H9 (cell line): ENCODE results near the gene ZNF622. TPM values are rescaled to one million over a fixed set of nuclear protein-coding genes. Genes with fewer than 3 reads are reported as not detected.

Experiments used
- DNase-seq: peaks from one replicate; pipeline ENCODE4 v3.0.0-alpha.2; 2017
- H2AFZ ChIP-seq: one replicate; pipeline ENCODE4 v1.6.1; 2013; ENCODE audit warnings: mild to moderate bottlenecking, low read length, control low read depth, moderate library complexity
- H2AK5ac ChIP-seq: 2 replicates; pipeline ENCODE4 v1.6.1; 2013; ENCODE audit warnings: low read length, control low read depth, mixed read lengths; ENCODE audit not compliant: insufficient read length
- H2BK120ac ChIP-seq: one replicate; pipeline ENCODE4 v1.6.1; 2013; ENCODE audit warnings: low read depth, mild to moderate bottlenecking, low read length, control low read depth, inconsistent platforms; ENCODE audit not compliant: poor library complexity, severe bottlenecking
- H2BK12ac ChIP-seq: 2 replicates; pipeline ENCODE4 v1.6.1; 2013; ENCODE audit warnings: low read length, control low read depth, mixed read lengths, low read depth; ENCODE audit not compliant: insufficient read length
- H2BK15ac ChIP-seq: 2 replicates; pipeline ENCODE4 v1.6.1; 2013; ENCODE audit warnings: low read depth, low read length, control low read depth
- H2BK20ac ChIP-seq: one replicate; pipeline ENCODE4 v1.6.1; 2013; ENCODE audit warnings: low read depth, mild to moderate bottlenecking, low read length, control low read depth, inconsistent platforms; ENCODE audit not compliant: poor library complexity, severe bottlenecking
- H2BK5ac ChIP-seq: 2 replicates; pipeline ENCODE4 v1.6.1; 2013; ENCODE audit warnings: low read length, control low read depth, mixed read lengths; ENCODE audit not compliant: insufficient read length
- H3K14ac ChIP-seq: 2 replicates; pipeline ENCODE4 v1.6.1; 2013; ENCODE audit warnings: low read length, control low read depth; ENCODE audit not compliant: insufficient read depth
- H3K18ac ChIP-seq: 2 replicates; pipeline ENCODE4 v1.6.1; 2013; ENCODE audit warnings: low read depth, mild to moderate bottlenecking, mixed read lengths, low read length, control low read depth; ENCODE audit not compliant: insufficient read length
- H3K23ac ChIP-seq: 2 replicates; pipeline ENCODE4 v1.6.1; 2013; ENCODE audit warnings: low read length, control low read depth, mixed read lengths, low read depth; ENCODE audit not compliant: insufficient read length
- H3K23me2 ChIP-seq: 2 replicates; pipeline ENCODE4 v1.6.1; 2013; ENCODE audit warnings: low read depth, mild to moderate bottlenecking, mixed read lengths, low read length, control low read depth; ENCODE audit not compliant: insufficient read length, poor library complexity, severe bottlenecking
- H3K27ac ChIP-seq: 2 replicates; pipeline ENCODE4 v1.5.1; 2013; ENCODE audit warnings: low read length, control low read depth, mixed read lengths, low read depth; ENCODE audit not compliant: insufficient read length
- H3K27me3 ChIP-seq: 2 replicates; pipeline ENCODE4 v1.6.1; 2013; ENCODE audit warnings: low read length, control low read depth, inconsistent platforms; ENCODE audit not compliant: insufficient read depth
- H3K4ac ChIP-seq: 2 replicates; pipeline ENCODE4 v1.6.1; 2013; ENCODE audit warnings: low read depth, mild to moderate bottlenecking, control low read depth, inconsistent platforms, low read length, moderate library complexity
- H3K4me1 ChIP-seq: 2 replicates; pipeline ENCODE4 v1.6.1; 2013; ENCODE audit warnings: low read length, control low read depth, inconsistent platforms; ENCODE audit not compliant: insufficient read depth
- H3K4me2 ChIP-seq: 2 replicates; pipeline ENCODE4 v1.6.1; 2013; ENCODE audit warnings: low read length, control low read depth, mixed read lengths; ENCODE audit not compliant: insufficient read length, insufficient read depth
- H3K56ac ChIP-seq: 2 replicates; pipeline ENCODE4 v1.6.1; 2013; ENCODE audit warnings: low read depth, mild to moderate bottlenecking, mixed read lengths, low read length, control low read depth; ENCODE audit not compliant: insufficient read length
- H3K79me1 ChIP-seq: 2 replicates; pipeline ENCODE4 v1.6.1; 2013; ENCODE audit warnings: low read depth, mild to moderate bottlenecking, moderate library complexity, low read length, control low read depth, inconsistent platforms; ENCODE audit not compliant: insufficient read depth, poor library complexity, severe bottlenecking
- H3K79me2 ChIP-seq: 2 replicates; pipeline ENCODE4 v1.6.1; 2013; ENCODE audit warnings: low read length, control low read depth, inconsistent platforms; ENCODE audit not compliant: insufficient read depth
- H3K9ac ChIP-seq: 2 replicates; pipeline ENCODE4 v1.6.1; 2013; ENCODE audit warnings: low read length, control low read depth, mixed read lengths; ENCODE audit not compliant: insufficient read length; ENCODE audit errors: extremely low read depth
- H3K9me3 ChIP-seq: one replicate; pipeline ENCODE4 v1.6.1; 2013; ENCODE audit warnings: low read depth, low read length, inconsistent platforms; ENCODE audit not compliant: control insufficient read depth
- H3T11ph ChIP-seq: one replicate; pipeline ENCODE4 v1.6.1; 2013; ENCODE audit warnings: mild to moderate bottlenecking, low read length, control low read depth, inconsistent platforms
- H4K20me1 ChIP-seq: one replicate; pipeline ENCODE4 v1.6.1; 2013; ENCODE audit not compliant: control insufficient read depth, insufficient read length, insufficient read depth
- H4K5ac ChIP-seq: 2 replicates; pipeline ENCODE4 v1.6.1; 2013; ENCODE audit warnings: low read depth, mild to moderate bottlenecking, mixed read lengths, low read length, control low read depth; ENCODE audit not compliant: insufficient read length
- H4K8ac ChIP-seq: replicated peaks from 2 replicates; pipeline ENCODE4 v1.6.1; 2013; ENCODE audit warnings: low read length, control low read depth, mixed read lengths, low read depth; ENCODE audit not compliant: insufficient read length
- H4K91ac ChIP-seq: 2 replicates; pipeline ENCODE4 v1.6.1; 2013; ENCODE audit warnings: low read depth, mild to moderate bottlenecking, moderate library complexity, mixed read lengths, low read length, control low read depth; ENCODE audit not compliant: insufficient read length
- H3K27ac Mint-ChIP-seq, 3 experiments: 2 replicates in 2 of 3; 3 replicates in 1 of 3; pipeline ENCODE4 v1.8.0; 2020 to 2021; ENCODE audit warnings: mixed read lengths in 3 of 3, mild to moderate bottlenecking in 1 of 3, moderate library complexity in 1 of 3
- H3K27me3 Mint-ChIP-seq: 2 replicates; pipeline ENCODE4 v1.8.0; 2021; ENCODE audit warnings: low read depth, mild to moderate bottlenecking, moderate library complexity, mixed read lengths
- H3K36me3 Mint-ChIP-seq, 3 experiments: 2 replicates in 2 of 3; 3 replicates in 1 of 3; pipeline ENCODE4 v1.8.0; 2020 to 2021; ENCODE audit warnings: low read depth in 3 of 3, mixed read lengths in 3 of 3; ENCODE audit not compliant: insufficient read depth in 1 of 3
- H3K4me1 Mint-ChIP-seq, 2 experiments: 2 replicates each; pipeline ENCODE4 v1.8.0; 2020; ENCODE audit warnings: mixed read lengths in 2 of 2
- H3K4me3 Mint-ChIP-seq, 2 experiments: 2 replicates in 1 of 2; 3 replicates in 1 of 2; pipeline ENCODE4 v1.8.0; 2020 to 2021; ENCODE audit warnings: mild to moderate bottlenecking in 2 of 2, mixed read lengths in 2 of 2, moderate library complexity in 1 of 2
- H3K9me3 Mint-ChIP-seq, 2 experiments: 2 replicates in 1 of 2; 3 replicates in 1 of 2; pipeline ENCODE4 v1.8.0; 2020; ENCODE audit warnings: mild to moderate bottlenecking in 2 of 2, mixed read lengths in 2 of 2, moderate library complexity in 1 of 2
- WGBS: extraction: QIAGEN DNeasy Blood & Tissue Kit; methylation state at CpG from one replicate; pipeline ENCODE4 v1.1.7; 2013; ENCODE audit warnings: missing lambda C conversion rate, low lambda C conversion rate, mixed read lengths; ENCODE audit not compliant: insufficient read length; ENCODE audit errors: extremely low coverage; 5-methylcytosine and 5-hydroxymethylcytosine counted together
- total RNA-seq: library from RNA; stranded (reverse); gene quantifications from 2 replicates; pipeline ENCODE4 v1.2.1, GENCODE V29; 2021
- TF ChIP-seq, protein P1 (sequence below): fragments of 200-600 bp; sonication (generic); conservative IDR thresholded peaks from 3 replicates; pipeline ENCODE4 v1.8.0; 2021; ENCODE audit warnings: antibody characterized with exemption, mild to moderate bottlenecking

Gene ZNF622
- total RNA-seq, 1 experiment from 2014 or later, result 42.2 TPM

DNA sequence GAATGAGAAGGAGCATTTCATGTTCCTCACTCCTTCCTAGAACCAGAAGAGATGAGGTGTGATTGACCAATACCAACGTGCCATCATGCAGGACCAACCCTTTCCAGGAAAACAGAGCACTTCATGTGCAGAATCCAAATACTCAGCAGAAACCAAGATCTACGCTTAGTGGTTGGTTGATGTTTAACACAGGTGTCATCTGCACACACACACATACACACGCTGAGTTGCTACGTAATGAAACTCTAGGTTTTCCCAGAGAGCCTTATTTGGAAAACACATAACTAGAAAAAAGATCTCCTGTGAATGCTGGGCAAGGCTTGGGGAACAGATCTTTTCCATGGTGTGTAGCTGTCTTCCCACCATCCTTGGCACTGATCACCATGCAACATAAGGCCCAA is 21.1 kb upstream of the ZNF622 start:
- H3K27ac Mint-ChIP-seq, result no peak overlapping the region
- no peak overlapping the region for H3K9ac ChIP-seq
- no peak overlapping the region for H2BK5ac ChIP-seq

More for the DNA sequence above, 21.1 kb upstream of the ZNF622 start:
- Histone ChIP-seq H3K23ac (no peak overlapping the region), H3K79me2 (no peaks in the 10 kb centered on the region), H4K91ac (no peak overlapping the region), H4K20me1 (no peaks in the 10 kb centered on the region), H3K4me2 (no peak overlapping the region), H3K14ac (no peak overlapping the region), H4K8ac (no peak overlapping the region), H2BK12ac (no peak overlapping the region), H3K79me1 (no peaks in the 10 kb centered on the region), H2BK120ac (no peak overlapping the region), H3K9me3 (no peaks in the 10 kb centered on the region), H3K4me1 (no peaks in the 10 kb centered on the region), H2BK15ac (no peak overlapping the region), H3K23me2 (no peaks in the 10 kb centered on the region), H2AK5ac (no peak overlapping the region), H3K27me3 (no peaks in the 10 kb centered on the region), H3K18ac (no peak overlapping the region), H3T11ph (no peak overlapping the region), H3K4ac (no peak overlapping the region), H3K56ac (no peak overlapping the region), H2BK20ac (no peak overlapping the region), H3K27ac (no peak overlapping the region), H4K5ac (no peak overlapping the region), H2AFZ (no peak overlapping the region)
- H3K4me3 Mint-ChIP-seq, result no peak overlapping the region
- H3K9me3 Mint-ChIP-seq, result no peaks in the 10 kb centered on the region
- no peaks in the 10 kb centered on the region for H3K36me3 Mint-ChIP-seq
- TF ChIP-seq, protein P1, sequence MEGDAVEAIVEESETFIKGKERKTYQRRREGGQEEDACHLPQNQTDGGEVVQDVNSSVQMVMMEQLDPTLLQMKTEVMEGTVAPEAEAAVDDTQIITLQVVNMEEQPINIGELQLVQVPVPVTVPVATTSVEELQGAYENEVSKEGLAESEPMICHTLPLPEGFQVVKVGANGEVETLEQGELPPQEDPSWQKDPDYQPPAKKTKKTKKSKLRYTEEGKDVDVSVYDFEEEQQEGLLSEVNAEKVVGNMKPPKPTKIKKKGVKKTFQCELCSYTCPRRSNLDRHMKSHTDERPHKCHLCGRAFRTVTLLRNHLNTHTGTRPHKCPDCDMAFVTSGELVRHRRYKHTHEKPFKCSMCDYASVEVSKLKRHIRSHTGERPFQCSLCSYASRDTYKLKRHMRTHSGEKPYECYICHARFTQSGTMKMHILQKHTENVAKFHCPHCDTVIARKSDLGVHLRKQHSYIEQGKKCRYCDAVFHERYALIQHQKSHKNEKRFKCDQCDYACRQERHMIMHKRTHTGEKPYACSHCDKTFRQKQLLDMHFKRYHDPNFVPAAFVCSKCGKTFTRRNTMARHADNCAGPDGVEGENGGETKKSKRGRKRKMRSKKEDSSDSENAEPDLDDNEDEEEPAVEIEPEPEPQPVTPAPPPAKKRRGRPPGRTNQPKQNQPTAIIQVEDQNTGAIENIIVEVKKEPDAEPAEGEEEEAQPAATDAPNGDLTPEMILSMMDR, result no peak
- WGBS, result no CpG with 5 or more reads among the region's 4 CpGs
- DNase-seq, result no peak
- H3K27me3 Mint-ChIP-seq, result peaks cover 2% of the 10 kb centered on the region
- H3K4me1 Mint-ChIP-seq, result no peaks in the 10 kb centered on the region
